Neural crest cell (in vitro differentiated cells): Measurements from ENCODE around the gene RAPGEF1. TPM values are rescaled to one million over a fixed set of nuclear protein-coding genes. Genes with fewer than 3 reads are reported as not detected.

Experiments
- DNase-seq: peaks from one replicate; pipeline ENCODE4 v3.0.0; 2021; ENCODE audit warnings: low read depth, mixed read lengths, low spot score
- H3K27ac Mint-ChIP-seq: one replicate; pipeline ENCODE4 v1.8.0; 2021; ENCODE audit warnings: mild to moderate bottlenecking, mixed read lengths; ENCODE audit not compliant: unreplicated experiment
- H3K27me3 Mint-ChIP-seq: 2 replicates; pipeline ENCODE4 v1.8.0; 2021; ENCODE audit warnings: low read depth, mild to moderate bottlenecking, mixed read lengths
- H3K36me3 Mint-ChIP-seq: 2 replicates; pipeline ENCODE4 v1.8.0; 2021; ENCODE audit warnings: low read depth, mild to moderate bottlenecking, mixed read lengths
- H3K4me1 Mint-ChIP-seq: 2 replicates; pipeline ENCODE4 v1.8.0; 2021; ENCODE audit warnings: mixed read lengths
- H3K4me3 Mint-ChIP-seq: one replicate; pipeline ENCODE4 v1.8.0; 2021; ENCODE audit warnings: mild to moderate bottlenecking, mixed read lengths
- H3K9me3 Mint-ChIP-seq: 2 replicates; pipeline ENCODE4 v1.8.0; 2021; ENCODE audit warnings: mixed read lengths
- total RNA-seq: library from RNA; stranded (reverse); gene quantifications from 2 replicates; pipeline ENCODE4 v1.2.1, GENCODE V29; 2021
- TF ChIP-seq, protein P1 (sequence below): fragments of 200-600 bp; sonication (generic); conservative IDR thresholded peaks from 2 replicates; pipeline ENCODE4 v1.5.0; 2021; ENCODE audit warnings: antibody characterized with exemption, mild to moderate bottlenecking

The RAPGEF1 gene
- total RNA-seq, 1 donor from 2014 or later: 68.1 TPM

DNA sequence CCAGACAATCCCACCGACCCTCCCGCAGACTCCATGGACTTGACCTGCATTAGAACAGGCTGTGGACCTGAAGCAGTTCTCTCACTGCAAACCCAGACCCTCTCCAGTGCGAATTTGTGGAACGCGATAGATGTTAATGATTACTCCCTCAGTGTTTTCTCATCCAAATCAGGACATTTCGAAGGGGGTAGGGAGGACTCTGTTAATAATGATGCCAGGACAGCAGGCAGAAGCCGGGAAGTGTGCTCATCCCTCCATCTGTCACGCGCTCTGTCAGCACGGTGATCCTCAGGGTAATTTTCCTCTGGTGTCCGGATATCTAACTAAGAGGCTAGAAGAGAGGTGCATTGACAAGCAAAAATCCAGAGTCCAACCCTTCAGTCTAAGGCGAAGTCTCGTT is 18.8 kb downstream of the RAPGEF1 start:
- peaks cover 15% of the 10 kb centered on the region for H3K4me1 Mint-ChIP-seq
- H3K27me3 Mint-ChIP-seq: no peaks in the 10 kb centered on the region
- no peak overlapping the region for H3K27ac Mint-ChIP-seq
- TF ChIP-seq, protein P1, sequence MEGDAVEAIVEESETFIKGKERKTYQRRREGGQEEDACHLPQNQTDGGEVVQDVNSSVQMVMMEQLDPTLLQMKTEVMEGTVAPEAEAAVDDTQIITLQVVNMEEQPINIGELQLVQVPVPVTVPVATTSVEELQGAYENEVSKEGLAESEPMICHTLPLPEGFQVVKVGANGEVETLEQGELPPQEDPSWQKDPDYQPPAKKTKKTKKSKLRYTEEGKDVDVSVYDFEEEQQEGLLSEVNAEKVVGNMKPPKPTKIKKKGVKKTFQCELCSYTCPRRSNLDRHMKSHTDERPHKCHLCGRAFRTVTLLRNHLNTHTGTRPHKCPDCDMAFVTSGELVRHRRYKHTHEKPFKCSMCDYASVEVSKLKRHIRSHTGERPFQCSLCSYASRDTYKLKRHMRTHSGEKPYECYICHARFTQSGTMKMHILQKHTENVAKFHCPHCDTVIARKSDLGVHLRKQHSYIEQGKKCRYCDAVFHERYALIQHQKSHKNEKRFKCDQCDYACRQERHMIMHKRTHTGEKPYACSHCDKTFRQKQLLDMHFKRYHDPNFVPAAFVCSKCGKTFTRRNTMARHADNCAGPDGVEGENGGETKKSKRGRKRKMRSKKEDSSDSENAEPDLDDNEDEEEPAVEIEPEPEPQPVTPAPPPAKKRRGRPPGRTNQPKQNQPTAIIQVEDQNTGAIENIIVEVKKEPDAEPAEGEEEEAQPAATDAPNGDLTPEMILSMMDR: no peak
- H3K9me3 Mint-ChIP-seq: no peaks in the 10 kb centered on the region
- no peak for DNase-seq
- H3K36me3 Mint-ChIP-seq: peaks cover 11% of the 10 kb centered on the region
- H3K4me3 Mint-ChIP-seq: no peak overlapping the region

DNA sequence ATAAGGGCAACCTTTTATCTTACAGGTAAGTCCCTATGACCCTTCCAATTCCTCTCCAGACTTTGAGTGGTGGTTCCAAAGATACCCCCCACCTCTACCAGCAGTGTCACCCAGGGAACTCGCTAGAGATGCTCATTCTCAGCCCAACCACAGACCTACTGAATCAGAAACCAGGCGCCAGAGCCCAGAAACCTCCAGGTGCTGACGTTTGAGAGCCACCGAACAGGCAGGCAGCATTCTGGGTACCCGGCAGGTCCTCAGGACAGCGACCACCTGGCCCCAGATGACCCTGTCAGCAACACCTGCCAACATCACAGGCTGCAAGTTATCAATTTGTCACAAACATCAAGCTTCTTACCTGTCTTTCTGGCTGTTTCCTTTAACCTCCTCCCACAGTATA is 19.5 kb downstream of the RAPGEF1 start:
- no peaks in the 10 kb centered on the region for H3K9me3 Mint-ChIP-seq

DNA sequence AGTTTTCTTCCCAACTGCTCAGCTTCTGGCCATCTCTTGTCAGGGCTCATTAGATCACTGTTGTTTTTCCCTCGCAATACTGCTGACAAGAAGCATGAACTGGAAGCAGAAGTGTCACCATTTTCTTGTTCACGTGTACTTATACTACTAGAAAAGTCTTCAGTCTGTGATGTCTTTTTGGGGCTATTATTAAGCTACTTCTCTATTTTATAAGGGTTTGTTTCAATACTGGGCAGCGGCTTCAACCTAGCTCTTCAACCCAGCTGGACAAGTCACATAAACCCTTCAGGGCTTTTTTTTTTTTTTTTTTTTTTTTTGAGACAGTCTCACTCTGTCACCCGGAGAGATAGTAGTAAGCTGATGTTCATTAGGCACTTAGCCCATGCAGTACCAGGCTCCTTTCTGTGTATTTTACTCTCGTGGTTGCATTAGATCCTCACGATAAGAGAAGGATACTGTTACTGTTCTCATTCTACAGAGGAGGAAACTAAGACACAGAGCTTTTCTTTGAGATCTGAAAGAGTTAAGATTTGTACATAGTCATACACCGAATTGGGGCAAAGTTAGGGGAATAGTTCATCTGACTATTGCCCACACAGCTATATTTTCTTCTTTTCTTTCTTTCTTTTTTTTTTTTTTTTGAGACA is 20.5 kb downstream of the RAPGEF1 start:
- H3K4me1 Mint-ChIP-seq: peaks cover 15% of the 10 kb centered on the region
- H3K27ac Mint-ChIP-seq: peak overlapping the region; percentile 20
- H3K9me3 Mint-ChIP-seq: no peaks in the 10 kb centered on the region
- TF ChIP-seq, protein P1: no peak
- H3K4me3 Mint-ChIP-seq: no peak overlapping the region
- H3K27me3 Mint-ChIP-seq: no peaks in the 10 kb centered on the region
- DNase-seq: no peak
- H3K36me3 Mint-ChIP-seq: peaks cover 3% of the 10 kb centered on the region

More for the DNA sequence above, 19.5 kb downstream of the RAPGEF1 start:
- H3K4me3 Mint-ChIP-seq: no peak overlapping the region
- peaks cover 15% of the 10 kb centered on the region for H3K4me1 Mint-ChIP-seq
- H3K27ac Mint-ChIP-seq: no peak overlapping the region
- peaks cover 7% of the 10 kb centered on the region for H3K36me3 Mint-ChIP-seq
- no peaks in the 10 kb centered on the region for H3K27me3 Mint-ChIP-seq
- no peak for DNase-seq
- TF ChIP-seq, protein P1: no peak

DNA sequence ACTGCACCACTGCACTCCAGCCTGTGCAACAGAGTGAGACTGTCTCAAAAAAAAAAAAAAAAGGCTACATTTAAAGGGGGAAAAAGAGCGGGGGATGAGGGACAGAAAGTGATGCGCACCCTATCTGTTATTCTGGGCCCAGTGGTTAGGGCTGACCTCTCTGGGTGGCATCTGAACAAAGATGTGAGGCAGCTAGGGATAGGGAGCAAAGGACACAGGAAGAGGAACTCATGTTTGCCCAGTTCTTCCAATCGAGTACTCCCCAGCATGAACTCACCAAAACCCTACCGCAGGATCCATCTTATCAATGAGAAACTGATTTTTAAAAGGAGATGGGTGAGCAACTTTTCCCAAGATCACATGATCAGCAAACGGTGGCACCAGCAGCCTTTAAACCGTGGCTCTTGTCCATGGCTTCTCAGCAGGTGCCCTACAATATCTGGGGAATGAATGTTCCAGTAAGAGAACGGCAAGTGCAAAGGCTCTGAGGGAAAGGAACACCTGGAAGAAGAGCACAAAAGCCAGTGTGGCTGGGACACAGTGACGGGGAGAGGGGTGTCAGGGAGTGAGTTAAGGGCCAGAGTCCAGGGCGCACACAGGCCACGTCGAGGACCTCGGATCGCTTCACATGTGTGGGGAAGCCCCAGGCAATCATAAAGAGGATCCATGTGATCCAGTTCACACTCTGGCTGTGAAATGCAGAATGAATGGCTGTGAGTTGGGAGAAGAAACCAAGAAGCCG is 22.0 kb downstream of the RAPGEF1 start:
- Mint-ChIP-seq H3K9me3 (no peaks in the 10 kb centered on the region), H3K27me3 (no peaks in the 10 kb centered on the region), H3K36me3 (no peaks in the 10 kb centered on the region), H3K4me3 (no peak overlapping the region), H3K27ac (no peak overlapping the region), H3K4me1 (peaks cover 21% of the 10 kb centered on the region)
- DNase-seq: no peak
- TF ChIP-seq, protein P1: no peak

DNA sequence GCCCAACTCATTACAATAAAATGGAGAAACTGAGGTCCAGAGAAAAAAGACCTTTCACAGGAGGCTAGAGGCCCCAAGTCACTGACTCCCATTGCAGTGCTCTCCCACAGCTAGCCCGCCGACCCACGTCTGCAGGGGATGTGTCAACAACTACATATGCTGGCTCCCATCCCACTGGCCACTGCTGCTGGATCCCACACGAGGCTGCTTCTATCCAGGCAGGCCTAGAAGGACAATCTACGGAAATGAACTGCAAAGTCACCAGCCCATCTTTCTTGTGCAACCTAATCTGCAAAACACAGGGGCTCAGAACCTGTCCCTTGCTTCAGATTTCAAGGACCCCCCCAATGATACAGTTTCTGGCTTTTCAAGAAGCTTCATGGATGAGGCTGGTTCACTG is 24.0 kb downstream of the RAPGEF1 start:
- no peak for DNase-seq
- Mint-ChIP-seq H3K4me3 (no peak overlapping the region), H3K36me3 (no peaks in the 10 kb centered on the region), H3K27me3 (no peaks in the 10 kb centered on the region), H3K4me1 (peaks cover 25% of the 10 kb centered on the region), H3K9me3 (no peaks in the 10 kb centered on the region), H3K27ac (no peak overlapping the region)
- TF ChIP-seq, protein P1: no peak
